Trophoblast cell (in vitro differentiated cells and primary cell): ENCODE results near the gene MALRD1.

Experiments
- DNase-seq, 2 donors: peaks; one replicate each; pipeline ENCODE4 v3.0.0-alpha.2; 2016
- H2AFZ ChIP-seq: 2 replicates; pipeline ENCODE4 v1.6.1; 2013; ENCODE audit warnings: low read length, moderate library complexity, mild to moderate bottlenecking; ENCODE audit not compliant: insufficient read depth, poor library complexity
- H2AK5ac ChIP-seq: 2 replicates; pipeline ENCODE4 v1.6.1; 2013; ENCODE audit warnings: mild to moderate bottlenecking, low read length
- H2BK120ac ChIP-seq: 2 replicates; pipeline ENCODE4 v1.6.1; 2013; ENCODE audit warnings: low read length, mild to moderate bottlenecking, moderate library complexity; ENCODE audit not compliant: insufficient read depth, poor library complexity
- H2BK12ac ChIP-seq: 2 replicates; pipeline ENCODE4 v1.6.1; 2013; ENCODE audit warnings: mild to moderate bottlenecking, low read length, moderate library complexity
- H2BK5ac ChIP-seq: 2 replicates; pipeline ENCODE4 v1.6.1; 2013; ENCODE audit warnings: low read length, low read depth, moderate library complexity, mild to moderate bottlenecking; ENCODE audit not compliant: poor library complexity
- H3K14ac ChIP-seq: 2 replicates; pipeline ENCODE4 v1.6.1; 2013; ENCODE audit warnings: mild to moderate bottlenecking, low read length
- H3K18ac ChIP-seq: 2 replicates; pipeline ENCODE4 v1.6.1; 2013; ENCODE audit warnings: mild to moderate bottlenecking, low read length
- H3K23ac ChIP-seq: 2 replicates; pipeline ENCODE4 v1.6.1; 2013; ENCODE audit warnings: low read length
- H3K27ac ChIP-seq: 2 replicates; pipeline ENCODE4 v1.5.1; 2013; ENCODE audit warnings: low read depth, mild to moderate bottlenecking, inconsistent platforms, low read length, moderate library complexity
- H3K27me3 ChIP-seq: 2 replicates; pipeline ENCODE4 v1.6.1; 2013; ENCODE audit warnings: inconsistent platforms, mild to moderate bottlenecking, low read length, moderate library complexity; ENCODE audit not compliant: insufficient read depth
- H3K36me3 ChIP-seq, 2 experiments: 1 replicate in 1 of 2; 2 replicates in 1 of 2; pipeline ENCODE4 v1.6.1; 2013; ENCODE audit warnings: low read length in 2 of 2, mild to moderate bottlenecking in 2 of 2, moderate library complexity in 1 of 2; ENCODE audit not compliant: insufficient read depth in 2 of 2, control insufficient read depth in 1 of 2
- H3K4ac ChIP-seq: 2 replicates; pipeline ENCODE4 v1.6.1; 2013; ENCODE audit warnings: low read depth, mild to moderate bottlenecking, low read length, moderate library complexity
- H3K4me1 ChIP-seq, 2 experiments: 1 replicate in 1 of 2; 2 replicates in 1 of 2; pipeline ENCODE4 v1.6.1; 2013; ENCODE audit warnings: low read length in 2 of 2, mild to moderate bottlenecking in 2 of 2, moderate library complexity in 1 of 2; ENCODE audit not compliant: insufficient read depth in 2 of 2, control insufficient read depth in 1 of 2
- H3K4me2 ChIP-seq: 2 replicates; pipeline ENCODE4 v1.6.1; 2013; ENCODE audit warnings: inconsistent platforms, mild to moderate bottlenecking, low read length, moderate library complexity
- H3K4me3 ChIP-seq: 2 replicates; pipeline ENCODE4 v1.5.1; 2013; ENCODE audit warnings: mild to moderate bottlenecking, low read depth, low read length, inconsistent platforms
- H3K79me1 ChIP-seq: one replicate; pipeline ENCODE4 v1.6.1; 2013; ENCODE audit warnings: low read length
- H3K79me2 ChIP-seq: 2 replicates; pipeline ENCODE4 v1.6.1; 2013; ENCODE audit warnings: low read length, mild to moderate bottlenecking; ENCODE audit not compliant: control insufficient read depth, insufficient read depth, poor library complexity
- H3K9ac ChIP-seq: 2 replicates; pipeline ENCODE4 v1.6.1; 2013; ENCODE audit warnings: mild to moderate bottlenecking, low read length
- H3K9me3 ChIP-seq: 2 replicates; pipeline ENCODE4 v1.6.1; 2013; ENCODE audit warnings: low read depth, mild to moderate bottlenecking, control low read depth, inconsistent platforms, low read length; ENCODE audit not compliant: insufficient read depth
- H4K12ac ChIP-seq: 2 replicates; pipeline ENCODE4 v1.6.1; 2013; ENCODE audit warnings: low read depth, mild to moderate bottlenecking, low read length, moderate library complexity
- H4K8ac ChIP-seq: 2 replicates; pipeline ENCODE4 v1.6.1; 2013; ENCODE audit warnings: low read depth, mild to moderate bottlenecking, low read length, moderate library complexity
- H4K91ac ChIP-seq: one replicate; pipeline ENCODE4 v1.6.1; 2013; ENCODE audit warnings: low read depth, mild to moderate bottlenecking, low read length, moderate library complexity
- WGBS: extraction: QIAGEN DNeasy Blood & Tissue Kit; methylation state at CpG from one replicate; pipeline ENCODE4 v1.1.7; 2013; ENCODE audit warnings: missing lambda C conversion rate; ENCODE audit not compliant: insufficient read length, insufficient coverage; ENCODE audit errors: extremely low coverage; 5-methylcytosine and 5-hydroxymethylcytosine counted together

The MALRD1 gene

GRCh38 chr10:19518632-19519031 is 470.0 kb downstream of the MALRD1 start:
- no peaks in the 10 kb centered on the region for H3K4me1 ChIP-seq
- WGBS, result no CpG with 5 or more reads among the region's 1 CpG

GRCh38 chr10:19531324-19531723 is 482.7 kb downstream of the MALRD1 start:
- Histone ChIP-seq H2BK12ac (no peak overlapping the region), H2AK5ac (no peak overlapping the region), H3K27me3 (no peaks in the 10 kb centered on the region), H2BK5ac (no peak overlapping the region), H3K14ac (no peak overlapping the region), H3K79me2 (no peaks in the 10 kb centered on the region), H3K4me3 (no peak overlapping the region), H3K36me3 (no peaks in the 10 kb centered on the region), H3K4me2 (no peak overlapping the region), H3K27ac (no peak overlapping the region), H4K91ac (no peak overlapping the region), H4K12ac (no peak overlapping the region), H2AFZ (no peak overlapping the region), H2BK120ac (no peak overlapping the region), H3K4ac (no peak overlapping the region), H3K79me1 (no peaks in the 10 kb centered on the region), H4K8ac (no peak overlapping the region), H3K23ac (no peak overlapping the region), H3K9ac (no peak overlapping the region), H3K18ac (no peak overlapping the region), H3K4me1 (no peaks in the 10 kb centered on the region), H3K9me3 (no peaks in the 10 kb centered on the region)
- DNase-seq, result peak in 1 of 2 donors; percentile 4
- no CpG with 5 or more reads among the region's 3 CpGs for WGBS

More at GRCh38 chr10:19518632-19519031, 470.0 kb downstream of the MALRD1 start:
- Histone ChIP-seq H3K9me3 (no peaks in the 10 kb centered on the region), H3K27ac (no peak overlapping the region), H4K12ac (no peak overlapping the region), H3K14ac (no peak overlapping the region), H3K4me3 (no peak overlapping the region), H4K91ac (no peak overlapping the region), H2AK5ac (no peak overlapping the region), H2BK120ac (no peak overlapping the region), H3K4me2 (no peak overlapping the region), H3K27me3 (no peaks in the 10 kb centered on the region), H4K8ac (no peak overlapping the region), H3K9ac (no peak overlapping the region), H3K23ac (no peak overlapping the region), H2AFZ (no peak overlapping the region), H3K18ac (no peak overlapping the region), H3K4ac (no peak overlapping the region), H3K36me3 (no peaks in the 10 kb centered on the region), H2BK5ac (no peak overlapping the region), H2BK12ac (no peak overlapping the region), H3K79me1 (no peaks in the 10 kb centered on the region), H3K79me2 (no peaks in the 10 kb centered on the region)
- DNase-seq, result no peak

- H3K4ac ChIP-seq, result no peak overlapping the region
- no peak overlapping the region for H3K18ac ChIP-seq
- no peak overlapping the region for H2AK5ac ChIP-seq
- no peak overlapping the region for H4K12ac ChIP-seq
- no peak overlapping the region for H2AFZ ChIP-seq
- H3K36me3 ChIP-seq, result no peaks in the 10 kb centered on the region
- H2BK120ac ChIP-seq, result no peak overlapping the region
- H3K27me3 ChIP-seq, result no peaks in the 10 kb centered on the region
- no peaks in the 10 kb centered on the region for H3K4me1 ChIP-seq
- H3K9ac ChIP-seq, result no peak overlapping the region
- H3K79me1 ChIP-seq, result no peaks in the 10 kb centered on the region
- no peak for DNase-seq
- H2BK5ac ChIP-seq, result no peak overlapping the region
- H4K8ac ChIP-seq, result no peak overlapping the region
- no peak overlapping the region for H4K91ac ChIP-seq
- no peak overlapping the region for H3K4me3 ChIP-seq
- H3K23ac ChIP-seq, result no peak overlapping the region
- WGBS, result no CpG with 5 or more reads among the region's 3 CpGs
- H3K4me2 ChIP-seq, result no peak overlapping the region
- no peak overlapping the region for H3K27ac ChIP-seq
- H3K79me2 ChIP-seq, result no peaks in the 10 kb centered on the region
- no peaks in the 10 kb centered on the region for H3K9me3 ChIP-seq
- no peak overlapping the region for H3K14ac ChIP-seq
- H2BK12ac ChIP-seq, result no peak overlapping the region
Observed at GRCh38 chr10:19532411-19532810, 483.8 kb downstream of the MALRD1 start.

GRCh38 chr10:19541299-19541698 is 492.7 kb downstream of the MALRD1 start:
- Histone ChIP-seq H3K4me3 (no peak overlapping the region), H2AK5ac (no peak overlapping the region), H2BK120ac (no peak overlapping the region), H3K23ac (no peak overlapping the region), H3K9me3 (no peaks in the 10 kb centered on the region), H3K36me3 (no peaks in the 10 kb centered on the region), H2AFZ (no peak overlapping the region), H3K27ac (no peak overlapping the region), H3K27me3 (no peaks in the 10 kb centered on the region), H4K12ac (no peak overlapping the region), H4K91ac (no peak overlapping the region), H3K4ac (no peak overlapping the region), H3K9ac (no peak overlapping the region), H4K8ac (no peak overlapping the region), H3K4me1 (no peaks in the 10 kb centered on the region), H3K4me2 (no peak overlapping the region), H3K14ac (no peak overlapping the region), H2BK12ac (no peak overlapping the region), H3K79me1 (no peaks in the 10 kb centered on the region), H2BK5ac (no peak overlapping the region), H3K18ac (no peak overlapping the region), H3K79me2 (no peaks in the 10 kb centered on the region)
- no CpG with 5 or more reads among the region's 3 CpGs for WGBS
- DNase-seq, result no peak
